ENCODE data around the gene MAB21L1. TPM values are rescaled to one million over a fixed set of nuclear protein-coding genes. Genes with fewer than 3 reads are reported as not detected.

MAB21L1 gene
- total and polyA plus RNA-seq, 2 donors (not counting 3 experiments of a cell fraction or from before 2014, with no cell fraction given) = 0.03 TPM; not detected in 1

DNA sequence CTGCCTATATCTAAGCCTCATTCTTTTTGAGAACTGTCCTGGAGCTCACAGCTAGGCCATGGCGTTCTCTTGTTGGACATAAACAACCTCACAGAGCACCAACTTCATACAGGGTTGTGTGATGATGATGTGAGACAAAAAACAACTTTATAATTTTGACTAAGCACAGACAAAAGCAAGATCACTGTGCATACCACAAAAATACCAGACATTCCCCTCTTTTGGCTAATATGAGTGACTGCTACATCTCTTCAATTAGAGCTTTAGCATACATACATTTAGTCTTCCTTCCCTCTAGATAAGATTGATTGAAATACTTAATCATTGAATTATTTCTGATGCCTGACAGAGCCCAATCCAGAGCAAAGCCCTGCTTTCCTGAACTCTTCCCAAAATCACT lies 8.3 kb downstream of the MAB21L1 start:
- no peak overlapping the region for H3K4me3 ChIP-seq (replicated peaks in 1 of 3; ENCODE audit: insufficient read depth in 1 of 3, low read depth in 1 of 3, low read length in 3 of 3)
- dilution Hi-C loops (cut with MboI; ENCODE audit: extremely low pct_ligation_motif_present, low sequenced_read_pairs) (no loop called here), intact Hi-C loops (cut with micrococcal nuclease) (no loop called here)
- H3K9me1 ChIP-seq (replicated peaks; ENCODE audit: control insufficient read depth, extremely low read depth, insufficient read depth, low read length) = no peaks in the 10 kb centered on the region
- H3K27ac ChIP-seq (ENCODE audit: insufficient read depth, low read depth, low read length) = no peak overlapping the region
- ChIA-PET POLR2A (no interaction called here), CTCF (no interaction called here)
- no peaks in the 10 kb centered on the region for H3K79me2 ChIP-seq (ENCODE audit: control insufficient read depth, insufficient read depth, low read length)
- H3K4me2 ChIP-seq (ENCODE audit: insufficient read depth, low read length) = no peak overlapping the region
- peaks cover 4% of the 10 kb centered on the region for H3K4me1 ChIP-seq (ENCODE audit: control insufficient read depth, extremely low read depth, insufficient read depth, low read length)
- H3K9ac ChIP-seq (replicated peaks; ENCODE audit: extremely low read depth, insufficient read depth, low read length) = no peak overlapping the region
- no peak overlapping the region for H2AFZ ChIP-seq (ENCODE audit: low read depth, low read length)
- DNase-seq (ENCODE audit: low read depth, low spot score) = no peak
- no peaks in the 10 kb centered on the region for H3K27me3 ChIP-seq (ENCODE audit: control insufficient read depth in 2 of 2, insufficient read depth in 2 of 2, low read length in 2 of 2)
- no peaks in the 10 kb centered on the region for H3K36me3 ChIP-seq (ENCODE audit: control insufficient read depth in 2 of 2, extremely low read depth in 1 of 2, insufficient read depth in 2 of 2, low read length in 2 of 2)
- no peaks in the 10 kb centered on the region for H3K9me3 ChIP-seq (replicated peaks; ENCODE audit: control insufficient read depth, insufficient read depth, low read length)
- no peaks in the 10 kb centered on the region for H4K20me1 ChIP-seq (replicated peaks; ENCODE audit: control insufficient read depth, extremely low read depth, insufficient read depth, low read length)
- no peak for FAIRE-seq
- no peak for TF ChIP-seq JUN (IDR thresholded peaks at IDR 0.05; ENCODE audit: borderline replicate concordance, insufficient read depth, insufficient read length, low read depth)
- no peak for TF ChIP-seq FOS (IDR thresholded peaks at IDR 0.05; ENCODE audit: borderline replicate concordance, insufficient read depth, low read length)
- BruUV-seq (replicated peaks) = no TSS peak

- no peak overlapping the region for H3K4me3 ChIP-seq (replicated peaks in 1 of 3; ENCODE audit: insufficient read depth in 1 of 3, low read depth in 1 of 3, low read length in 3 of 3)
- no peaks in the 10 kb centered on the region for H3K79me2 ChIP-seq (ENCODE audit: control insufficient read depth, insufficient read depth, low read length)
- DNase-seq (ENCODE audit: low read depth, low spot score) = no peak
- H3K9ac ChIP-seq (replicated peaks; ENCODE audit: extremely low read depth, insufficient read depth, low read length) = no peak overlapping the region
- intact Hi-C loops (cut with micrococcal nuclease) (no loop called here), dilution Hi-C loops (cut with MboI; ENCODE audit: extremely low pct_ligation_motif_present, low sequenced_read_pairs) (no loop called here)
- FAIRE-seq = no peak
- no peaks in the 10 kb centered on the region for H4K20me1 ChIP-seq (replicated peaks; ENCODE audit: control insufficient read depth, extremely low read depth, insufficient read depth, low read length)
- CTCF ChIA-PET = interaction anchor here (0.8 kb wide), 1 partner anchor 125 kb away, joined by 3 read pairs; no protein-coding TSS in a partner anchor
- H3K27me3 ChIP-seq (ENCODE audit: control insufficient read depth in 2 of 2, insufficient read depth in 2 of 2, low read length in 2 of 2) = no peaks in the 10 kb centered on the region
- no TSS peak for BruUV-seq (replicated peaks)
- H3K27ac ChIP-seq (ENCODE audit: insufficient read depth, low read depth, low read length) = no peak overlapping the region
- no peak overlapping the region for H2AFZ ChIP-seq (ENCODE audit: low read depth, low read length)
- no peaks in the 10 kb centered on the region for H3K9me3 ChIP-seq (replicated peaks; ENCODE audit: control insufficient read depth, insufficient read depth, low read length)
- no peaks in the 10 kb centered on the region for H3K4me1 ChIP-seq (ENCODE audit: control insufficient read depth, extremely low read depth, insufficient read depth, low read length)
- no peaks in the 10 kb centered on the region for H3K9me1 ChIP-seq (replicated peaks; ENCODE audit: control insufficient read depth, extremely low read depth, insufficient read depth, low read length)
- no peak overlapping the region for H3K4me2 ChIP-seq (ENCODE audit: insufficient read depth, low read length)
- no peaks in the 10 kb centered on the region for H3K36me3 ChIP-seq (ENCODE audit: control insufficient read depth in 2 of 2, extremely low read depth in 1 of 2, insufficient read depth in 2 of 2, low read length in 2 of 2)
- POLR2A ChIA-PET = no interaction called here
- TF ChIP-seq MYC (IDR thresholded peaks at IDR 0.05; ENCODE audit: low read depth, low read length) (no peak), JUN (IDR thresholded peaks at IDR 0.05; ENCODE audit: borderline replicate concordance, insufficient read depth, insufficient read length, low read depth) (no peak), POLR2AphosphoS5 (IDR thresholded peaks at IDR 0.05; ENCODE audit: insufficient read depth, low read depth, low read length) (no peak), GATA2 (IDR thresholded peaks at IDR 0.05; ENCODE audit: insufficient read depth, insufficient read length, low read depth, low read length) (no peak), FOS (IDR thresholded peaks at IDR 0.05; ENCODE audit: borderline replicate concordance, insufficient read depth, low read length) (no peak), POLR2A (IDR thresholded peaks at IDR 0.05; ENCODE audit: low read depth, low read length) (no peak), EZH2 (IDR thresholded peaks at IDR 0.05; ENCODE audit: borderline replicate concordance, low read depth, low read length, severe bottlenecking) (no peak)
- TF ChIP-seq, protein P1, sequence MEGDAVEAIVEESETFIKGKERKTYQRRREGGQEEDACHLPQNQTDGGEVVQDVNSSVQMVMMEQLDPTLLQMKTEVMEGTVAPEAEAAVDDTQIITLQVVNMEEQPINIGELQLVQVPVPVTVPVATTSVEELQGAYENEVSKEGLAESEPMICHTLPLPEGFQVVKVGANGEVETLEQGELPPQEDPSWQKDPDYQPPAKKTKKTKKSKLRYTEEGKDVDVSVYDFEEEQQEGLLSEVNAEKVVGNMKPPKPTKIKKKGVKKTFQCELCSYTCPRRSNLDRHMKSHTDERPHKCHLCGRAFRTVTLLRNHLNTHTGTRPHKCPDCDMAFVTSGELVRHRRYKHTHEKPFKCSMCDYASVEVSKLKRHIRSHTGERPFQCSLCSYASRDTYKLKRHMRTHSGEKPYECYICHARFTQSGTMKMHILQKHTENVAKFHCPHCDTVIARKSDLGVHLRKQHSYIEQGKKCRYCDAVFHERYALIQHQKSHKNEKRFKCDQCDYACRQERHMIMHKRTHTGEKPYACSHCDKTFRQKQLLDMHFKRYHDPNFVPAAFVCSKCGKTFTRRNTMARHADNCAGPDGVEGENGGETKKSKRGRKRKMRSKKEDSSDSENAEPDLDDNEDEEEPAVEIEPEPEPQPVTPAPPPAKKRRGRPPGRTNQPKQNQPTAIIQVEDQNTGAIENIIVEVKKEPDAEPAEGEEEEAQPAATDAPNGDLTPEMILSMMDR (IDR thresholded peaks at IDR 0.05; ENCODE audit: extremely low read depth in 1 of 2, insufficient read depth in 1 of 2, low read depth in 1 of 2, low read length in 2 of 2) = no peak
- TF ChIP-seq, protein P2, sequence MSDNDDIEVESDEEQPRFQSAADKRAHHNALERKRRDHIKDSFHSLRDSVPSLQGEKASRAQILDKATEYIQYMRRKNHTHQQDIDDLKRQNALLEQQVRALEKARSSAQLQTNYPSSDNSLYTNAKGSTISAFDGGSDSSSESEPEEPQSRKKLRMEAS (IDR thresholded peaks at IDR 0.05; ENCODE audit: insufficient read depth, insufficient read length) = no peak
Measured at GRCh38 chr13:35465371-35465770, 11.1 kb downstream of the MAB21L1 start.

Data from endothelial cell of umbilical vein (primary cell).